ENCODE data around the gene USP49. TPM values are rescaled to one million over a fixed set of nuclear protein-coding genes. Genes with fewer than 3 reads are reported as not detected.

USP49 gene
- total RNA-seq, 1 experiment from 2014 or later = 2.3 TPM

DNA sequence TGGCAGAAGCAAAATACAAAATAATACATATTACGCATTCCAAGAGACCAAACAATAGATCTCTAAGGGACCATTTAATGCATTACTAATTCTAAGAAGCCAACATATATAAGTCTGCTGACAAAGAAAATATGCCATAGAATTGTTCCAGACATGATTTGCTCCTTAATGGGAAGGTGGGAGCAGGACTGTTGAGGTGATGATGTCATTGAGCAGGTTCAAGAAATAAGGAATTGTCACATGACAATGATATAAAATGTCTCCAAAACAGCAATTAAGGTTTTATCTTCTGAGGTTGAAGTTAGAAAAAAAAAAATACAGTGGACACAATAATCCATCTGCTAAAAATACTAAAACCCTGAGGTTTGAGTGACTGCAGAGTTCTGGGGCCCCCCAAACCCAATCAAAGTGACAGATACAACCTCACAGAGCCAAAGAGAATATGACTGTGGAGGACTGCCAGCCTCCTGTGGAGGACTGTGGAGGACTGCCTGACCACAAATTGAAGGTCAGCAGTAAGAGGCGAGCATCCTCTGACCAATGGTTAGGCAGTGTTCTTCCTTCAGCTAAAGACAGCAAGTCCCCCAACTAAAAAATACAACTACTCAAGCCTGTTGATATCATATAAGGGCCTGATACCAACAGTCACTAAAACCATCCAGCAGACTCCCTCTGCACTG, 68.7 kb downstream of the USP49 start:
- no TSS peak for BruUV-seq (replicated peaks)
- CTCF ChIA-PET = no interaction called here
- H3K9ac ChIP-seq (ENCODE audit: low read length) = no peak overlapping the region
- no peak overlapping the region for H3K4me2 ChIP-seq (ENCODE audit: low read length)
- H3K4me3 ChIP-seq (ENCODE audit: low read length) = no peak overlapping the region
- TF ChIP-seq, protein P1, sequence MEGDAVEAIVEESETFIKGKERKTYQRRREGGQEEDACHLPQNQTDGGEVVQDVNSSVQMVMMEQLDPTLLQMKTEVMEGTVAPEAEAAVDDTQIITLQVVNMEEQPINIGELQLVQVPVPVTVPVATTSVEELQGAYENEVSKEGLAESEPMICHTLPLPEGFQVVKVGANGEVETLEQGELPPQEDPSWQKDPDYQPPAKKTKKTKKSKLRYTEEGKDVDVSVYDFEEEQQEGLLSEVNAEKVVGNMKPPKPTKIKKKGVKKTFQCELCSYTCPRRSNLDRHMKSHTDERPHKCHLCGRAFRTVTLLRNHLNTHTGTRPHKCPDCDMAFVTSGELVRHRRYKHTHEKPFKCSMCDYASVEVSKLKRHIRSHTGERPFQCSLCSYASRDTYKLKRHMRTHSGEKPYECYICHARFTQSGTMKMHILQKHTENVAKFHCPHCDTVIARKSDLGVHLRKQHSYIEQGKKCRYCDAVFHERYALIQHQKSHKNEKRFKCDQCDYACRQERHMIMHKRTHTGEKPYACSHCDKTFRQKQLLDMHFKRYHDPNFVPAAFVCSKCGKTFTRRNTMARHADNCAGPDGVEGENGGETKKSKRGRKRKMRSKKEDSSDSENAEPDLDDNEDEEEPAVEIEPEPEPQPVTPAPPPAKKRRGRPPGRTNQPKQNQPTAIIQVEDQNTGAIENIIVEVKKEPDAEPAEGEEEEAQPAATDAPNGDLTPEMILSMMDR (conservative IDR thresholded peaks at IDR 0.05; ENCODE audit: low read depth, low read length) = no peak
- no peak for TF ChIP-seq EZH2phosphoT487 (IDR thresholded peaks at IDR 0.05; ENCODE audit: borderline replicate concordance, low read length)
- no peak for TF ChIP-seq EZH2 (IDR thresholded peaks at IDR 0.05; ENCODE audit: low read length, unreplicated experiment)
- H4K20me1 ChIP-seq (ENCODE audit: low read length) = no peaks in the 10 kb centered on the region
- H2AFZ ChIP-seq (ENCODE audit: low read length) = no peak overlapping the region
- POLR2A ChIA-PET (ENCODE audit: unreplicated experiment) = no interaction called here
- DNase-seq (no peak), ATAC-seq (no peak)
- H3K36me3 ChIP-seq (ENCODE audit: low read depth, low read length) = no peaks in the 10 kb centered on the region
- no peaks in the 10 kb centered on the region for H3K9me2 ChIP-seq (replicated peaks; ENCODE audit: low read length)
- no peaks in the 10 kb centered on the region for H3K79me2 ChIP-seq (ENCODE audit: low read length)
- intact Hi-C loops (cut with micrococcal nuclease) = no loop called here
- peaks cover 12% of the 10 kb centered on the region for H3K4me1 ChIP-seq (ENCODE audit: insufficient read depth, low read length)
- H3K27me3 ChIP-seq (ENCODE audit: low read length) = no peaks in the 10 kb centered on the region
- no peaks in the 10 kb centered on the region for H3K9me3 ChIP-seq (ENCODE audit: low read length)
- no peak overlapping the region for H3K27ac ChIP-seq (ENCODE audit: low read length)
- no peaks in the 10 kb centered on the region for H3F3A ChIP-seq (ENCODE audit: low read length, unreplicated experiment)

DNA sequence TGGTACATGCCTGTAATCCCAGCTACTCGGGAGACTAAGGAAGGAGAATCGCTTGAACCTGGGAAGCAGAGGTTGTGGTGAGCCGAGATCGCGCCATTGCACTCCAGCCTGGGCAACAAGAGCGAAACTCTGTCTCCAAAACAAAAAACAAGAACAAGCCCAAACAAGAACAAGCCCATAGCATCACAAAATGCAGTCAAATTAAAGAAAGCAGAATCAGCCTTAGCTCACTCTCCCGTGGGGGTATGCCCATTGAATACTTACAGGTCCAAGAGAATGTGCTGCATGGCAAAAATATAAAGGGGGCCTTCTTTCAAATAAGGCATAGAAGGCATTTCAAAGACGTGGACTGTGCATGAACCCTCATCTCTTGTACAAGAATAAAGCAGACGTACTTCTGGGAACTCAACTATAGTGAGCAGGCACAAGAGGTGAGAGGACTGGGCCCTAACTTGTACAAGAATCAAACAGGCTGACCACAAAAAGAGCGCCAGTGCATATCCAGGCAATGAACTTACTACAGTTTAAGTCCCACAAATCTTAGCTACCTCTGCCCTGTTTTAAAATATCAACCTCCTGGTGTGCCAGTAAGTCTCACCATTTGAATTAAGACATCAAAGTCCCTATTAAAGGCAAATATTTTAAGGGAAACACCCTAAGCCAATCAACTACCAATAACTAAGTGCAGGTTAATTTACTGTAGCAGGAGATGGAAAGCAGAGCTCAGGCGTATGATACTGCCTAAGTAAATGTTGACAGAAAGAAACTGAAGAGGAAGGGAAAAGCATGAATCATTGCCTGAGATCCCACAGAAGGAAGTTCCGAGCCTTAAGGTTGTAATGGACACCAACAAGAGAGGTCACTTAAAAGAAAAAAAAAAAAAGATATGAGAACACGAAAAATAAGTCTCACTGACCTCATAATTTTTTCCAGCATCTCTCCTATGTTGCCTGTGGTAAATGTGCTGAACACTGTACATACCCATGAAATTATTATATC, 70.3 kb downstream of the USP49 start:
- peak overlapping the region; percentile 52 for H3K27ac ChIP-seq (ENCODE audit: low read length)
- TF ChIP-seq, protein P1 (conservative IDR thresholded peaks at IDR 0.05; ENCODE audit: low read depth, low read length) = no peak
- no peak for TF ChIP-seq EZH2phosphoT487 (IDR thresholded peaks at IDR 0.05; ENCODE audit: borderline replicate concordance, low read length)
- no peak overlapping the region for H3K9ac ChIP-seq (ENCODE audit: low read length)
- DNase-seq (peak; percentile 89), ATAC-seq (peak; percentile 100)
- ChIA-PET POLR2A (ENCODE audit: unreplicated experiment) (no interaction called here), CTCF (interaction anchor here (0.6 to 1.0 kb wide), 2 partner anchors 45 to 96 kb away, joined by 3 to 5 read pairs; partner anchors contain the start of genes BYSL, FRS3 and MED20)
- H3K27me3 ChIP-seq (ENCODE audit: low read length) = no peaks in the 10 kb centered on the region
- peaks cover 12% of the 10 kb centered on the region for H3K4me1 ChIP-seq (ENCODE audit: insufficient read depth, low read length)
- no peaks in the 10 kb centered on the region for H3K36me3 ChIP-seq (ENCODE audit: low read depth, low read length)
- H3F3A ChIP-seq (ENCODE audit: low read length, unreplicated experiment) = no peaks in the 10 kb centered on the region
- H4K20me1 ChIP-seq (ENCODE audit: low read length) = no peaks in the 10 kb centered on the region
- no peaks in the 10 kb centered on the region for H3K9me3 ChIP-seq (ENCODE audit: low read length)
- no peak overlapping the region for H2AFZ ChIP-seq (ENCODE audit: low read length)
- no peaks in the 10 kb centered on the region for H3K79me2 ChIP-seq (ENCODE audit: low read length)
- H3K9me2 ChIP-seq (replicated peaks; ENCODE audit: low read length) = no peaks in the 10 kb centered on the region
- intact Hi-C loops (cut with micrococcal nuclease) = loop anchor here (1.0 kb wide), 1 partner anchor 21 kb away; no protein-coding TSS in a partner anchor
- no peak overlapping the region for H3K4me3 ChIP-seq (ENCODE audit: low read length)
- peak overlapping the region; percentile 41 for H3K4me2 ChIP-seq (ENCODE audit: low read length)
- no TSS peak for BruUV-seq (replicated peaks)

Measured in PC-3 (cell line).